ENCODE data around the gene SGMS1.
A peak's percentile ranks its signal among the peaks of the same experiment; 100 is the strongest.

- TF ChIP-seq CTCF (optimal IDR thresholded peaks at IDR 0.05 in 1 of 3, IDR thresholded peaks at IDR 0.05 in 1 of 3, conservative IDR thresholded peaks at IDR 0.05 in 1 of 3; ENCODE audit: extremely low read depth in 1 of 3, insufficient read depth in 2 of 3, low read length in 3 of 3) = peak in 1 of 3 experiments; percentile 11
- no peak for TF ChIP-seq EZH2 (IDR thresholded peaks at IDR 0.05; ENCODE audit: low read length)
Observed at GRCh38 chr10:50624413-50624865, 683 bp upstream of the SGMS1 start.
